Activated CD4-positive, alpha-beta T cell treated with anti-CD3 and anti-CD28 coated beads, Interleukin-2, amount 50 U/mL, for 4 hours (primary cell): ENCODE measurements around the gene PKDCC.

Experiments used
- DNase-seq, 2 experiments: peaks; one replicate each; pipeline ENCODE4 v3.0.0-alpha.2; 2020

The PKDCC gene

DNA sequence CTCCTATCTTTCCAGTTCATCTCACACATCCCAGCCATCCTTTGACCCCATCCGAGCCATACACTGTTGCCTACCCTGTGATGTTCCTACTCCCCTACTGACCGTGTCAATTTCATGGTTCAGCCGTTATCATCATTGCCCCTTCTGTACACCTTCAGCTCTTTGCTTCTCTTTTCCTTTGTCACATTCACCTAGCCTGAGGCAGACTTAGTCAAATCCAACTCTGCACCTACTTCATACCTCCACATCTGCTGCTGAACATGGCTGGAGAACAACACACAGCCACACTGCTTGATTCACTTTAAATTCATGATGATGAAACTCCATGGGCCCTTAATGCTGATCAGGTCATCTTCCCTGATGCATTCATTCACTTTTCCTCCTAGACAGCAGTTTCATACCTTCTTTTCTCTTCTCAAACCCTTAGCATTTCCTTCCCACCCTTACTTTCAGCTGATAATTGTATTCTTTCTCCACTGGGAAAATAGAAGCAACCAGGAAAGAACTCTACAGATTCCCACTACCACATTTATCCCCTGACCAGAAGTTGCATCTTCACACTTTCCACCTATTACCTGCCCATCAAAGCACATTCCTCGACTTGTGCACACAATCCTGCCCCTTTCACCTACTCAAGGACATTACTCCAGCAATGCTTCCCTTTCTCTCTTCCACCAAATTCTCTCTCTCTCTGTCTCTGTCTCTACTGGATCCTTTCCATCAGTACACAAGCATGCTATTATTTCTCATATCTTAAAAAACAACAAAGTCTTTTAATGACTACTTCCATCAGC, 59.6 kb downstream of the PKDCC start:
- DNase-seq: no peak
